ENCODE data around the gene EIF4E. TPM values are rescaled to one million over a fixed set of nuclear protein-coding genes. Genes with fewer than 3 reads are reported as not detected.

Gene EIF4E
- total RNA-seq, 4 donors from 2014 or later = 35.7 to 67.5 (median 56.0) TPM

Other genes starting within 250 kb of the EIF4E start
- gene METAP1, start 66.6 kb upstream of the EIF4E start, total RNA-seq = 10 to 100 TPM; 33.3 to 45.0 (median 37.9) TPM
- gene ADH5, start 159.7 kb upstream of the EIF4E start, total RNA-seq = 100 to 1,000 TPM in 1 of 4 donors, 10 to 100 TPM in 3; 55.2 to 101 (median 72.6) TPM
- gene ADH4, start 215.2 kb upstream of the EIF4E start, total RNA-seq = 1 to 10 TPM in 1 of 4 donors, under 1 TPM in 2, not detected in 1; 0.75 to 1.0 (median 1.00) TPM

Data from gastrocnemius medialis (tissue), 4 donors.